NCI-H1436 treated with DMSO at 0.1 percent for 48 hours (cell line): ENCODE results near the gene MAD2L2.

Source experiments
- DNase-seq: peaks from one replicate; lab custom pipeline; 2025; lab: John Stamatoyannopoulos, UW

Gene MAD2L2

DNA sequence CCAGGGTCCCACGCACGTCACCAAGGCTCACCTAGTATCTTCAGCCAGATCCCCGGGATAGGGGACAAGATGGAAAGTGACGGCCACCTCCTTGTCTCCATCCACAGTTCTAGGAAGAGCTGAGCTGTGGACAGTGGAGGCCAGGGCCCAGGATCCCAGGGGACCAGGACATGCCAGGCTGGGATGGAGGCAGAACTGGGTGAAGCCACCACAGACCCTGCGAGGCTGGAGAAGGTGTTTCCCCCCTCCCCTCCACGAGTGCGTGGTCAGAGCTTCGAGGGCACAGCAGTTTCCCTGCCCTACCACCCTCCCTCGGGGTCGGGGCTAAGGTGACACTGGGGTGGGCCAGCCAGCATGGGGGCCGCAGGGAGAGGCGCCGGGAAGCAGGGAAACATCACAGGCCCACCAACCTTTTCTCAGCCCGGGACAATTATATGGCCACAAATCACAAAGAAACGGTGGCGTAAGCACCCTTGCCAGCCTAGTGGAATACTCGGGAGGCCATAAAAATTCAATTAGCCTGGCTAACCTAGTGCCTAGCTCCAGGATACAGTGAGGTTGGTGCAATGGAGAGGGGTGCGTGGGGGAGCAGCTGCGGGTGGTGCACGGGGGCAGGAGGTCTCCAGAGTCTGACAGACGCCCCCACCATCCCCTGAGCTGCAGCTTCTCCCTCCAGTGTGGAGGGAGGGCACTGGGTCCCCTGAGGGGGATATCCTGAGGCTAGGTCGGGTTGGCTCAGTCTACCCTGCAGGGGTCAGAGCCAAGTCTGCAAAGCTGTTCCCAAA lies 23.9 kb upstream of the MAD2L2 start:
- DNase-seq: no peak

GRCh38 chr1:11704194-11704529 lies 23.2 kb upstream of the MAD2L2 start:
- DNase-seq: no peak

- DNase-seq: no peak
These were observed 22.6 kb upstream of the MAD2L2 start for GRCh38 chr1:11703357-11704193.

GRCh38 chr1:11701981-11702803 lies 21.2 kb upstream of the MAD2L2 start:
- DNase-seq: no peak

DNA sequence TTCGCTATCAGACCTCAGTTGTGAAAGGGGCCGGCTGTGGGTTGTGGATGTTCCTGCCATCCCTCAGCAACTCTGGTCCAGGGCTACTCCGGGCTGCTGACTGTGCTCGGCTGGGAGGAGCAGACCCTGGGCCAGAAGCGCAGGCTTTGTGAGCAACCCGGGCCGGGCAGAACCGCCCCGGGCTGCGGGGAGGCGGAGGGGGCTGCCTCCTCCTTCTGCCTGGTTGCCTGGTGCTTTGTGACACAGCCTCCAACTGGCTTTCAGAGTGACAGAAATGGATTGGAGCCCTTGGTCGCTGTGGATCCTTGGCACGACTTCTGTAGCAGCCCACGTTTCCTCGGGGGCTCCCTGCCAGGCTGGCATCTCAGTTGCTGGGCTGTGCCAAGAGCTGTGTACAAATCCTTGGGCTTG lies 20.6 kb upstream of the MAD2L2 start:
- DNase-seq: no peak

- DNase-seq: no peak
These were observed 19.9 kb upstream of the MAD2L2 start for GRCh38 chr1:11700601-11701467.

- no peak for DNase-seq
These were observed 16.9 kb upstream of the MAD2L2 start for GRCh38 chr1:11697893-11698210.

DNA sequence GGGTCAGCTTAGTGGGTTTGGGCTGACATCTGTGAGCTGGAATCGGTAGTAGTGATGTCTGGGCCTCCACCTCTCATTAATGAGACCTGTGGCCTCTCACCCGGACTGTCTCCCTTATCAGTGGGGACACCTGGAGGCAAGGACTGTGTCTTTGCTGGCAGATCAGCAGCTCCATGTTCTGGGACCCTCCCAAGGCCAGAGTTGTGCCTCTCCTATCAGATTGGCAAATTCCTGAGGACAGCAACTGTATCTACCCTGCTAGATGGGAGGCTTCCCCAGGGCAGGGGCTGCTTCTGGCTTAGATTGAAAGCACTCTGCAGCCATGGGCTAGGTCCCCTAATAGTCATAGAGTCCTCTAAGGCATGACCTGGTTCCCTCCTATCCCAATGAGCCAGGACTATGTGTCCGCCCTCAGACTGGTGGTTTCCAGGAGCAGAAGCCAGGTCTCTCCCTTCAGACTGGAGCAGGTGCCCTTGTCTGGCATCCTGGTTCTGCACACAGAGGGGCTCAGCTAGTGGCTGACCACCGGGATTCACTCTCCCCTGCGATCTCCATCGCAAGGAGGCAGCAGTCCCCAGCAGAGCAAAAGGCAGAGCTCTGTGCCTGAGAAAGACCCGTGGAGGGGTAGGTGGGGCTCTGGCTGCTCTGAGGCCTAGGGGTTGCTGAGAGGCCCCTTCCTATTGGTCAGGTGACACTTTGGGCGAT lies 16.4 kb upstream of the MAD2L2 start:
- no peak for DNase-seq

- DNase-seq: no peak
These were observed 14.9 kb upstream of the MAD2L2 start for GRCh38 chr1:11695861-11696260.

- no peak for DNase-seq
These were observed 13.0 kb upstream of the MAD2L2 start for GRCh38 chr1:11693917-11694316.

- DNase-seq: no peak
These were observed 12.2 kb upstream of the MAD2L2 start for GRCh38 chr1:11693024-11693590.

DNA sequence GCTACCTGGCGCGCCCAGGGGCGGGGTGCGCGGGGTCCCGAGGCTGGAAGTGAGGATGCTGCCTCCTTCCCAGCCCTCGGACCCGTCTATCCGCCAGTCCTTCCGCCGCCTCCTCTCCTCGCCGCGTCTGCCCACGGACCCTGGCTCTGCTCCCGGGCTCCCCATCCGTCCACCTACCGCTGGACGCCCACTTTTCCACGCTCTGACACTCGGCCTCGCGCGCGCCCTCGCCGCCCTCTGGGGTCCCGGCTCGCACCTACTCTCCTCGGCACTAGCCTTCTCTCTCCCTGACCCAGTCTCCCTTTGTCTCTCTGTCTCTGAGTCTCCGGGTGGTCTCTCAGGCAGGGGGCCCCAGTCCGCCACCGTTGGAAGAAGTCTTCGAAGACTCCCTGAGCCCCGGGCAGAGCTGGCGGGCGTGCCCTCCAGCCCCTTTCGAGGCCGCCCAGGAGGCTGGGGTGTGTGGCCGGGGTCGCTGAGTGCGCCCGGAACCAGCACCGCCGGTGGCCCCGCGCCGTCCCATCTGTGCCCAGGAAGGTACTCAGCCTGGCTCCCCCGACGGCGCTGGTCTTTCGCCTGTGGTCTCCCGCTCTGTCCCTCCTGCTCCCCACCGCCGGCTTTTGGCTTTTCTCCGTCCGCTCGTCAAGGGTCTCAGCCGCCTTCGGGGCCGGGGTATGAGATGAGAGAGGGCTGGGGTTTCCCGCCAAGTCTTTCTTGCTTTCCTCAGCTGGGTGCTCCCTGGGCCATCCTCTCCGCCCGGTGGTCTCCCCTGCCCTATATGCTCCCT lies 11.2 kb upstream of the MAD2L2 start:
- no peak for DNase-seq

DNA sequence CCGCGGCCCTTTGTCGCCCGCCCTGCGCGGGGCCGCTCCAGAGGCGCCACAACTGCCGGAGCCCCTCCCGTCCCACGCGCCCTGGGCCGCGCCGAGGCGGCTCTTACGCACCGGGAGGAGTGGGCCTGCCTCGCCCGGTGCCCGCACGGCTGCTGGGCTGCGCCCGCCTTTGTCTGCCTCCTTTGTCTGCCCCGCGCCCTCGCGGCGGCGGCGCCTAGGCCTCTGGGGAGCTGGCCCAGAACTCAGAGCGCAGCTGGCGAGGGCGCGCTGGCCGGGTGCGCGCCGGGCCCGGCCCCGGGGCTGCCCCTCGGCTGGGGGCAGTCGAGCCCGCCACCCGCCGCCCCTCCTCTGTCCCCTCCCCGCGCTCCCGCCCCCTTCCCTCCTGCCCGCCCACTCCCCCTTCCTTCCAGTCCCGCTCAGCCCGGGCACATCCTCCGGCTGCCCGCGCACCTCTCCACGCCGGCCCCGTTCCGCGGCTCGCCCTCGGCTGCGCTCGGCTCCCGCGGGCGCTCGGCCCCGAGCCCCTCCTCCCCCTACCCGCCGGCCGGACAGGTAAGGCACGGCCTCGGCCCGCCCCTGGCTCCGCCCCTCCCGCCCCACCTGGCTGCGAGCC lies 10.5 kb upstream of the MAD2L2 start, which contains the start of gene DRAXIN:
TSS of gene DRAXIN (plus strand) at position 409 of the 613 bp plus-strand sequence. CDS start 14,549 bp downstream, outside the sequence.
- DNase-seq: no peak

DNA sequence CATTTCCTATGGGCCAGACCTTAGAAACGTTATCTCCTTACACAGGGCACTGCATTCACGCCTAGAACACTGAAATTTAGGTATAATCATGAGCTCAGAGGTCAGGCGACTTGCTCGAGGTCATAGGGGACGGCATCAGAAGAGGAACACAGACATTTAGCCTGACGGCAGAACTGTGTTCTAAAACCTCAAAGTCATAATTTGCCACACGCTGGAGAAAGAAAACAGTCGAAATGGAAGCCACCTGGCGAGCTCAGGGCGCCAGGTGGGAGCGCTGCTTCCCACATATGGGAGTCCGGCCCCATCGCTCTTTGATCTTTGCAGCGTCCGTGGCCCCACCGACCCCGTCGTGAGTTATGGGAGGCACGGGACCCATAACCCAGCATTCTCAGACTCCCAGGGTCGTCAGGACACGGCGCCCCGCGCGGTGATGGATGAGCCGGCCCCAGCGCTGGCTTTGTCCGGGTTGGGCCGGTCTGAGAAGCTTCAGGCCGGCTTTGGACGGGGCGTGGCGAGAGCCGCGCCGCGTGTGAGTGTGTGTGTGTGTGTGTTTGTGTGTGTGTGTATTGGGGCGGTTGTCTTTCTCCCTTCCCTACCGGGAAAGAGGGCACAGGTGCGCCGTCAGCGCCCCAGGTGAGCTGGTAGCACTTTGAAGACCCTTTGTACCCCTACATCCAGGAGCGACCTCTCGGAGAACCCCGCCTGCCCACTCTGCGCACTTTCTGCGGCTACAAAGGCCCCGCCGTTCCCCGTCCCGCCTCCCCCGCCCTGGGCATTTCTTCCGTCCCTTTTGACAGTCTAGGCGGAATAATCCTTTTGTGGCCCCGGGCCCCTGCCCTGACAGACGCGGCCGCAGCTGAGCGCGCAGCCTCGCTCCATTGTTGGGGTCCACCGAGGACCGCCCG lies 9.7 kb upstream of the MAD2L2 start:
- DNase-seq: no peak

- DNase-seq: no peak
These were observed 7.6 kb upstream of the MAD2L2 start for GRCh38 chr1:11688506-11688905.

DNA sequence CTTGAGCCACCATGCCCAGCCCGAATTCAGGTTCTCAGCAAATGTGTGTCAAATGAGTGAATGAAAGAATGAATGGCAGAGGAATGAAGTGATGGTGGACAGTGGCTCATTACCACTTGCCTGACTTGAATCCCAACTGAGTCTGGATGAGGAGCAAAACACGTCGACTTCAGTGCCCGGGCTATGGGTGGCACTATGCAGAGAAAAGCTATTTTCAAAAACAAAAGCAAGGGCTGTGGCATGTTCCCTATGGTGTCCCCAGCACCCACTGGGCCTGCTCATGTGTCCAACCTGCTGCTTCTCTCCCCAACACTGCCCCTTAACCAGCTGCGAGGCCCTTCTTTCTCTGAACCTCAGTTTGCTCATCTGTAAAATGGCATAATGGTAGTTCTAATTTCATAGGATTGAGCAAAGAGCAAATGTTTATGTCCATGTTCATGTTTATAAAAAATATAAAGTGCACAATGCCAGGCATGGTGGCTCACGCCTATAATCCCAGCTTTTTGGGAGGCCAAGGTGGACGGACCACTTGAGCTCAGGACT lies 4.3 kb upstream of the MAD2L2 start:
- DNase-seq: no peak

GRCh38 chr1:11684070-11684469 lies 3.1 kb upstream of the MAD2L2 start:
- DNase-seq: no peak

DNA sequence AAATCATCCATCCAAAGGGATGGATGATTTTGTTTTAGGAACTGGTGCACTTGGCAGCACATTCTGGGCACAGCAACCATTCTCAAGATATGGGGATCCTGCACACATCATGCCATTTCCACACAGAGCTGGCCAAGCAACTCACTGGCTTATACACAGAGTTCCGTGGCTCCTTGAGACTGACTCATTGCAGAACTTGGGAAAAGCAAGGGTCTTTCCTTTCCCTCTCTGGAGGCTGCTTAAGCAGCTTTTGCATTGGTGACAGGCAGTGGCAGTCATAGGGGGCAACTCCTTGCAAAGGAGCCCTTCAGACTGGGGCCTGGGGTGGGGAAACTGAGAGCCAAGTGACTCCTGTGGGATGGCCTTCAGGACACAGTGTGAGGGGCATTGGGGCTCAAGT lies 1.9 kb upstream of the MAD2L2 start:
- DNase-seq: no peak
